Astrocyte of the spinal cord (primary cell): Measurements from ENCODE around the gene SCGB1A1.

Experiments
- DNase-seq: peaks from one replicate; pipeline ENCODE4 v3.0.0; 2011; ENCODE audit warnings: low read depth, low spot score
- H3K4me3 ChIP-seq: 2 replicates; pipeline ENCODE4 v1.5.1; 2011; ENCODE audit warnings: low read depth, mild to moderate bottlenecking, low read length, moderate library complexity
- CTCF ChIP-seq: IDR thresholded peaks from 2 replicates; pipeline ENCODE4 v1.5.1; 2012; ENCODE audit warnings: low read depth, mild to moderate bottlenecking, low read length, inconsistent platforms
- in situ Hi-C: cut with HindIII; loops from 2 replicates; pipeline ENCODE4 v1.10.0; 2017; ENCODE audit warnings: low sequenced_read_pairs

The SCGB1A1 gene

GRCh38 chr11:62401811-62402210, 17.0 kb upstream of the SCGB1A1 start:
- no peak overlapping the region for H3K4me3 ChIP-seq
- no peak for TF ChIP-seq CTCF
- in situ Hi-C loops: no loop called here
- DNase-seq: no peak

- no peak for DNase-seq
- no peak for TF ChIP-seq CTCF
- no peak overlapping the region for H3K4me3 ChIP-seq
- in situ Hi-C loops: no loop called here
Observed at GRCh38 chr11:62402226-62402959, 16.4 kb upstream of the SCGB1A1 start.

- DNase-seq: no peak
- in situ Hi-C loops: no loop called here
- no peak for TF ChIP-seq CTCF
- no peak overlapping the region for H3K4me3 ChIP-seq
Observed at GRCh38 chr11:62402960-62403730, 15.7 kb upstream of the SCGB1A1 start.

- no peak for DNase-seq
- no peak for TF ChIP-seq CTCF
- no peak overlapping the region for H3K4me3 ChIP-seq
- in situ Hi-C loops: no loop called here
Observed at GRCh38 chr11:62404435-62404834, 14.4 kb upstream of the SCGB1A1 start.

DNA sequence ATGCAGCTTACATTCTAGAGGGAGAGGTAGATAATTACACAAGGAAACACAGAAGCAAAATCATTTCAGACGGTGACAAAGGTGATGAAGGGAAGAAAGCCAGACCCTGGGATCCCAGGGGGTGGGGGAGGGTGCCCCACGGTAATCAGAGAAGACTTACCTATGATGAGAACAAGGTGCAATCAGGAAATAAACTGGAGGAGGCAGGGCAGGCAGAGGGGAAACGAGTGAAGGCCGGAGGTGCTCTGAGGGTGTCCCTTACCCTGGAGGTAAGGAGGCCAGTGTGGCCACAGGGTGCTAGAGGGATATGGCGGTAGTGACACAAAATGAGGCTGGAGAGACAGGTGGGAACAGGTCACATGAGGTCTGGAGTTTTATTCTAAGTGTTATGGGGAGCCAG, 13.9 kb upstream of the SCGB1A1 start:
- in situ Hi-C loops: no loop called here
- H3K4me3 ChIP-seq: no peak overlapping the region
- TF ChIP-seq CTCF: no peak
- no peak for DNase-seq

GRCh38 chr11:62406034-62406433, 12.8 kb upstream of the SCGB1A1 start:
- TF ChIP-seq CTCF: no peak
- in situ Hi-C loops: no loop called here
- no peak overlapping the region for H3K4me3 ChIP-seq
- no peak for DNase-seq
